ENCODE results near the gene SBK1.

DNA sequence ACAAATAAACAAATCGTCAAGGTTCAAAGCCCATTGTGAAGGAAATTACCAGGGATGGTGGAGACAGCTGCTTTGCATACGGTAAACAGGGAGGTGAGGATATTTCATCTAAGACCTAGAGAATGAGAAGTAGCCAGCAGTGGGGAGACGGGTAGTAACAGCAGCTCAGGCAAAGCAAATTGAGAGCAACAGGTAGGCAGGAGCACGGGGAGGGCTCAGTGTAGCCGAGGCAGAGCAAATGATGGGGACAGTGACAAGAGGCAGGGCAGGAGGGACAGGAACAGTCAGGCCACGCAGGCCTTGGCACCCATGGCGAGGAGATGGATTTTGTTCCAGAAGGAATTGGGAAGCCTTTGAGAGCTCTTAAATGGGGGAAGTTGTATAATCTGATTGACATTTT, 29.0 kb upstream of the SBK1 start:
- TF ChIP-seq, protein P1, sequence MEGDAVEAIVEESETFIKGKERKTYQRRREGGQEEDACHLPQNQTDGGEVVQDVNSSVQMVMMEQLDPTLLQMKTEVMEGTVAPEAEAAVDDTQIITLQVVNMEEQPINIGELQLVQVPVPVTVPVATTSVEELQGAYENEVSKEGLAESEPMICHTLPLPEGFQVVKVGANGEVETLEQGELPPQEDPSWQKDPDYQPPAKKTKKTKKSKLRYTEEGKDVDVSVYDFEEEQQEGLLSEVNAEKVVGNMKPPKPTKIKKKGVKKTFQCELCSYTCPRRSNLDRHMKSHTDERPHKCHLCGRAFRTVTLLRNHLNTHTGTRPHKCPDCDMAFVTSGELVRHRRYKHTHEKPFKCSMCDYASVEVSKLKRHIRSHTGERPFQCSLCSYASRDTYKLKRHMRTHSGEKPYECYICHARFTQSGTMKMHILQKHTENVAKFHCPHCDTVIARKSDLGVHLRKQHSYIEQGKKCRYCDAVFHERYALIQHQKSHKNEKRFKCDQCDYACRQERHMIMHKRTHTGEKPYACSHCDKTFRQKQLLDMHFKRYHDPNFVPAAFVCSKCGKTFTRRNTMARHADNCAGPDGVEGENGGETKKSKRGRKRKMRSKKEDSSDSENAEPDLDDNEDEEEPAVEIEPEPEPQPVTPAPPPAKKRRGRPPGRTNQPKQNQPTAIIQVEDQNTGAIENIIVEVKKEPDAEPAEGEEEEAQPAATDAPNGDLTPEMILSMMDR (IDR thresholded peaks at IDR 0.05) = no peak
- no peak for TF ChIP-seq POLR2A (IDR thresholded peaks at IDR 0.05)
